ENCODE measurements around the gene TALDO1. TPM values are rescaled to one million over a fixed set of nuclear protein-coding genes. Genes with fewer than 3 reads are reported as not detected.

Gene TALDO1
- total RNA-seq, 1 experiment from 2014 or later: 314 TPM

DNA sequence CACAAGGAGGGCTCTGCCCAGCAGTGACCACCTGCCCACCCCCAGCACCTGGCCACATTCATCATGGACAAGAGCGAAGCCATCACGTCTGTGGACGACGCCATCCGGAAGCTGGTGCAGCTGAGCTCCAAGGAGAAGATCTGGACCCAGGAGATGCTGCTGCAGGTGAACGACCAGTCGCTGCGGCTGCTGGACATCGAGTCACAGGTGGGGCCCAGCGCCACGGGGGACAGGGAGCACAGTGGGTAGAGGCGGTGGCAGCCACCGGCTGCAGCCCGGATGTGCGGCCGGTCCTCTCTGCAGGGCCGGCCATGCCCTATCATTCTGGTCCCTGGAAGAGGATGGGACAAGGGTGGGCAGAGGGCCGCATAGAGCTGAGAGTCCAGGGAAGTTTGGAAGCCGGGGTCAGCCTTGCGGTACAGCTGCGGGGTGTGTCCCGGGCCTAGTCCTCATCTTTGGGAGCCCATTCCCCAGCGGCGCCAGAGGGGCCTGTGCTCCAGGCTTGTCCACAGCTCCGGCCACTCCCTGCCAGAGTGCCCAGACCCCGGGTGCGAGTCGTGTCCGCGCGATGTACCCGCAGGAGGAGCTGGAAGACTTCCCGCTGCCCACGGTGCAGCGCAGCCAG, 27.1 kb upstream of the TALDO1 start:
- H3K27me3 Mint-ChIP-seq (ENCODE audit: low read depth): peaks cover 13% of the 10 kb centered on the region
- TF ChIP-seq ZNF138 (CRISPR knock-in tag; conservative IDR thresholded peaks at IDR 0.05) (no peak), FOXK1 (CRISPR knock-in tag; IDR thresholded peaks at IDR 0.05) (peak; percentile 29; the same call in 1 of the 2 replicates), USF2 (CRISPR knock-in tag; IDR thresholded peaks at IDR 0.05) (no peak), ESRRA (CRISPR knock-in tag; IDR thresholded peaks at IDR 0.05; ENCODE audit: borderline replicate concordance) (no peak), IRF1 (CRISPR knock-in tag; IDR thresholded peaks at IDR 0.05) (no peak), ZNF232 (CRISPR knock-in tag; IDR thresholded peaks at IDR 0.05) (no peak), ATF3 (CRISPR knock-in tag; conservative IDR thresholded peaks at IDR 0.05) (no peak)
- TF ChIP-seq, protein P1, sequence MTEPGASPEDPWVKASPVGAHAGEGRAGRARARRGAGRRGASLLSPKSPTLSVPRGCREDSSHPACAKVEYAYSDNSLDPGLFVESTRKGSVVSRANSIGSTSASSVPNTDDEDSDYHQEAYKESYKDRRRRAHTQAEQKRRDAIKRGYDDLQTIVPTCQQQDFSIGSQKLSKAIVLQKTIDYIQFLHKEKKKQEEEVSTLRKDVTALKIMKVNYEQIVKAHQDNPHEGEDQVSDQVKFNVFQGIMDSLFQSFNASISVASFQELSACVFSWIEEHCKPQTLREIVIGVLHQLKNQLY (CRISPR knock-in tag; IDR thresholded peaks at IDR 0.05): 0 out of 2 replicates have a peak, but pooled peaks have one; percentile 63
- peaks cover 3% of the 10 kb centered on the region for H3K9me3 Mint-ChIP-seq
- POLR2A ChIA-PET: interaction anchor here (1.7 kb wide), 1 partner anchor 13 kb away, joined by 6 read pairs; no protein-coding TSS in a partner anchor
- ATAC-seq (no peak), DNase-seq (ENCODE audit: low spot score) (no peak)
- H3K27ac Mint-ChIP-seq: no peak overlapping the region
- H3K36me3 Mint-ChIP-seq: peaks cover 2% of the 10 kb centered on the region; the same call in 1 of the 2 replicates
- peak overlapping the region; percentile 47 for H3K4me3 Mint-ChIP-seq
- CTCF ChIA-PET: interaction anchor here (0.6 to 3.2 kb wide), 13 partner anchors 10 to 272 kb away, joined by 3 to 20 read pairs (median 5); partner anchors contain the start of genes DEAF1, EPS8L2, GATD1 and TMEM80
- H3K4me1 Mint-ChIP-seq: peaks cover 10% of the 10 kb centered on the region

DNA sequence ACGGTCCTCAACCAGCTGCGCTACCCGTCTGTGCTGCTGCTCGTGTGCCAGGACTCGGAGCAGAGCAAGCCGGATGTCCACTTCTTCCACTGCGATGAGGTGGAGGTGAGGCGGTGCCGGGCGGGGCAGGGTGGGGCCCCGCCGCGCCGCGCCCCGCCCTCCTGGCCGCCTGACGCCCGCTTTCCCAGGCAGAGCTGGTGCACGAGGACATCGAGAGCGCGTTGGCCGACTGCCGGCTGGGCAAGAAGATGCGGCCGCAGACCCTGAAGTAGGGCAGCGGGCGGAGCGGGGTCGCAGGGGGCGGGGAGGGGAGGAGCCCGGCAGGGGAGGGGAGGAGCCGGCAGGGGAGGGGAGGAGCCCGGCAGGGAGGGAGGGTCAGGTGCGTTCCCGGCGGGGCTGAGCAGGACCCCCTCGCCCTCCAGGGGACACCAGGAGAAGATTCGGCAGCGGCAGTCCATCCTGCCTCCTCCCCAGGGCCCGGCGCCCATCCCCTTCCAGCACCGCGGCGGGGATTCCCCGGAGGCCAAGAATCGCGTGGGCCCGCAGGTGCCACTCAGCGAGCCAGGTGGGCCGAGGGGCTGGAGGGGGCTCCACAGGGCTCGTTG, 26.5 kb upstream of the TALDO1 start:
- Mint-ChIP-seq H3K4me3 (peak overlapping the region; percentile 47), H3K9me3 (no peaks in the 10 kb centered on the region), H3K27ac (no peak overlapping the region), H3K27me3 (ENCODE audit: low read depth) (peaks cover 16% of the 10 kb centered on the region), H3K4me1 (peaks cover 13% of the 10 kb centered on the region), H3K36me3 (no peaks in the 10 kb centered on the region)
- peak; percentile 87 for DNase-seq (ENCODE audit: low spot score)
- ATAC-seq: peak; percentile 83
- CTCF ChIA-PET: interaction anchor here (0.6 to 3.2 kb wide), 13 partner anchors 11 to 272 kb away, joined by 3 to 20 read pairs (median 5); partner anchors contain the start of genes DEAF1, EPS8L2, GATD1 and TMEM80
- POLR2A ChIA-PET: interaction anchor here (1.7 kb wide), 1 partner anchor 14 kb away, joined by 6 read pairs; no protein-coding TSS in a partner anchor
- peak; percentile 84 for TF ChIP-seq SP1 (CRISPR knock-in tag; conservative IDR thresholded peaks at IDR 0.05)
- TF ChIP-seq ELF4 (CRISPR knock-in tag; IDR thresholded peaks at IDR 0.05; ENCODE audit: low read depth): no peak
- no peak; the same call in 1 of the 2 replicates for TF ChIP-seq E2F5 (CRISPR knock-in tag; IDR thresholded peaks at IDR 0.05)
- TF ChIP-seq, protein P2, sequence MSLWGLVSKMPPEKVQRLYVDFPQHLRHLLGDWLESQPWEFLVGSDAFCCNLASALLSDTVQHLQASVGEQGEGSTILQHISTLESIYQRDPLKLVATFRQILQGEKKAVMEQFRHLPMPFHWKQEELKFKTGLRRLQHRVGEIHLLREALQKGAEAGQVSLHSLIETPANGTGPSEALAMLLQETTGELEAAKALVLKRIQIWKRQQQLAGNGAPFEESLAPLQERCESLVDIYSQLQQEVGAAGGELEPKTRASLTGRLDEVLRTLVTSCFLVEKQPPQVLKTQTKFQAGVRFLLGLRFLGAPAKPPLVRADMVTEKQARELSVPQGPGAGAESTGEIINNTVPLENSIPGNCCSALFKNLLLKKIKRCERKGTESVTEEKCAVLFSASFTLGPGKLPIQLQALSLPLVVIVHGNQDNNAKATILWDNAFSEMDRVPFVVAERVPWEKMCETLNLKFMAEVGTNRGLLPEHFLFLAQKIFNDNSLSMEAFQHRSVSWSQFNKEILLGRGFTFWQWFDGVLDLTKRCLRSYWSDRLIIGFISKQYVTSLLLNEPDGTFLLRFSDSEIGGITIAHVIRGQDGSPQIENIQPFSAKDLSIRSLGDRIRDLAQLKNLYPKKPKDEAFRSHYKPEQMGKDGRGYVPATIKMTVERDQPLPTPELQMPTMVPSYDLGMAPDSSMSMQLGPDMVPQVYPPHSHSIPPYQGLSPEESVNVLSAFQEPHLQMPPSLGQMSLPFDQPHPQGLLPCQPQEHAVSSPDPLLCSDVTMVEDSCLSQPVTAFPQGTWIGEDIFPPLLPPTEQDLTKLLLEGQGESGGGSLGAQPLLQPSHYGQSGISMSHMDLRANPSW (CRISPR knock-in tag; conservative IDR thresholded peaks at IDR 0.05; ENCODE audit: low read depth): no peak
- TF ChIP-seq, protein P3, sequence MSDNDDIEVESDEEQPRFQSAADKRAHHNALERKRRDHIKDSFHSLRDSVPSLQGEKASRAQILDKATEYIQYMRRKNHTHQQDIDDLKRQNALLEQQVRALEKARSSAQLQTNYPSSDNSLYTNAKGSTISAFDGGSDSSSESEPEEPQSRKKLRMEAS (CRISPR knock-in tag; IDR thresholded peaks at IDR 0.05): peak; percentile 77; the same call in 1 of the 2 replicates
- TF ChIP-seq, protein P1 (CRISPR knock-in tag; IDR thresholded peaks at IDR 0.05): no peak
- no peak for TF ChIP-seq IRF2 (CRISPR knock-in tag; IDR thresholded peaks at IDR 0.05; ENCODE audit: borderline replicate concordance, low read depth)
- TF ChIP-seq, protein P4, sequence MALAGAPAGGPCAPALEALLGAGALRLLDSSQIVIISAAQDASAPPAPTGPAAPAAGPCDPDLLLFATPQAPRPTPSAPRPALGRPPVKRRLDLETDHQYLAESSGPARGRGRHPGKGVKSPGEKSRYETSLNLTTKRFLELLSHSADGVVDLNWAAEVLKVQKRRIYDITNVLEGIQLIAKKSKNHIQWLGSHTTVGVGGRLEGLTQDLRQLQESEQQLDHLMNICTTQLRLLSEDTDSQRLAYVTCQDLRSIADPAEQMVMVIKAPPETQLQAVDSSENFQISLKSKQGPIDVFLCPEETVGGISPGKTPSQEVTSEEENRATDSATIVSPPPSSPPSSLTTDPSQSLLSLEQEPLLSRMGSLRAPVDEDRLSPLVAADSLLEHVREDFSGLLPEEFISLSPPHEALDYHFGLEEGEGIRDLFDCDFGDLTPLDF (CRISPR knock-in tag; IDR thresholded peaks at IDR 0.05): no peak
- no peak for TF ChIP-seq GRHL2 (CRISPR knock-in tag; IDR thresholded peaks at IDR 0.05; ENCODE audit: insufficient replicate concordance, severe bottlenecking)
- TF ChIP-seq ZNF317 (CRISPR knock-in tag; IDR thresholded peaks at IDR 0.05; ENCODE audit: borderline replicate concordance, low read depth): no peak
- TF ChIP-seq ZNF219 (CRISPR knock-in tag; IDR thresholded peaks at IDR 0.05; ENCODE audit: borderline replicate concordance): no peak
- TF ChIP-seq MYBL2 (CRISPR knock-in tag; IDR thresholded peaks at IDR 0.05): no peak
- TF ChIP-seq CREB1 (CRISPR knock-in tag; IDR thresholded peaks at IDR 0.05): no peak
- TF ChIP-seq CREM (CRISPR knock-in tag; IDR thresholded peaks at IDR 0.05): no peak
- TF ChIP-seq ZNF671 (CRISPR knock-in tag; IDR thresholded peaks at IDR 0.05): no peak
- TF ChIP-seq KAT7 (CRISPR knock-in tag; IDR thresholded peaks at IDR 0.05; ENCODE audit: borderline replicate concordance): no peak
- no peak for TF ChIP-seq ATF1 (CRISPR knock-in tag; IDR thresholded peaks at IDR 0.05)

Measured in WTC11 (cell line).